GM23248 (cell line): ENCODE measurements around the gene ETV5. TPM values are rescaled to one million over a fixed set of nuclear protein-coding genes. Genes with fewer than 3 reads are reported as not detected.

Experiments
- DNase-seq: peaks from one replicate; pipeline ENCODE4 v3.0.0-alpha.2; 2015
- H2AFZ ChIP-seq: fragments of 200-600 bp; sonication (generic); 2 replicates; pipeline ENCODE4 v1.6.1; 2016; ENCODE audit warnings: antibody characterized with exemption
- H3F3A ChIP-seq: fragments of 200-600 bp; sonication (generic); 2 replicates; pipeline ENCODE4 v1.6.1; 2016; ENCODE audit warnings: mild to moderate bottlenecking, antibody characterized with exemption, mixed run types; ENCODE audit not compliant: insufficient read depth
- H3K27ac ChIP-seq: fragments of 200-600 bp; sonication (generic); 2 replicates; pipeline ENCODE4 v1.5.1; 2016; ENCODE audit warnings: mild to moderate bottlenecking
- H3K27me3 ChIP-seq: fragments of 200-600 bp; sonication (generic); replicated peaks from 2 replicates; pipeline ENCODE4 v1.6.1; 2016; ENCODE audit warnings: mild to moderate bottlenecking; ENCODE audit not compliant: insufficient read depth
- H3K36me3 ChIP-seq: fragments of 200-600 bp; sonication (generic); 2 replicates; pipeline ENCODE4 v1.6.1; 2016; ENCODE audit warnings: low read depth, mild to moderate bottlenecking
- H3K4me1 ChIP-seq: fragments of 200-600 bp; sonication (generic); 2 replicates; pipeline ENCODE4 v1.6.1; 2016; ENCODE audit warnings: mild to moderate bottlenecking; ENCODE audit not compliant: insufficient read depth
- H3K4me2 ChIP-seq: fragments of 200-600 bp; sonication (generic); one replicate; pipeline ENCODE4 v1.6.1; 2016; ENCODE audit warnings: mild to moderate bottlenecking; ENCODE audit not compliant: unreplicated experiment
- H3K4me3 ChIP-seq: fragments of 200-600 bp; sonication (generic); 2 replicates; pipeline ENCODE4 v1.5.1; 2016; ENCODE audit warnings: mild to moderate bottlenecking
- H3K79me2 ChIP-seq: fragments of 200-600 bp; sonication (generic); 2 replicates; pipeline ENCODE4 v1.6.1; 2016; ENCODE audit warnings: mild to moderate bottlenecking; ENCODE audit not compliant: insufficient read depth
- H3K9ac ChIP-seq: fragments of 200-600 bp; sonication (generic); 2 replicates; pipeline ENCODE4 v1.6.1; 2016; ENCODE audit warnings: mild to moderate bottlenecking
- H3K9me2 ChIP-seq: fragments of 200-600 bp; sonication (generic); 2 replicates; pipeline ENCODE4 v1.6.1; 2016; ENCODE audit warnings: mixed run types, mild to moderate bottlenecking, moderate library complexity; ENCODE audit not compliant: insufficient read depth
- H3K9me3 ChIP-seq: fragments of 200-600 bp; sonication (generic); one replicate; pipeline ENCODE4 v1.6.1; 2017; ENCODE audit warnings: low read depth
- H4K20me1 ChIP-seq: fragments of 200-600 bp; sonication (generic); 2 replicates; pipeline ENCODE4 v1.6.0; 2016; ENCODE audit not compliant: insufficient read depth
- EZH2 ChIP-seq: fragments of 200-600 bp; sonication (generic); IDR thresholded peaks from 2 replicates; pipeline ENCODE4 v1.6.1; 2018; ENCODE audit warnings: antibody characterized with exemption, mild to moderate bottlenecking; ENCODE audit not compliant: insufficient read depth, poor library complexity, severe bottlenecking
- EZH2phosphoT487 ChIP-seq: fragments of 200-600 bp; sonication (generic); IDR thresholded peaks from 2 replicates; pipeline ENCODE4 v1.6.1; 2018; ENCODE audit warnings: antibody characterized with exemption, moderate library complexity, mild to moderate bottlenecking, low read depth; ENCODE audit not compliant: insufficient read depth
- WGBS, 2 experiments: methylation state at CpG; one replicate each; pipeline ENCODE4 v1.1.6; 2015 to 2017; ENCODE audit warnings: low lambda C conversion rate in 2 of 2, low coverage in 1 of 2; ENCODE audit errors: missing lambda C conversion rate in 2 of 2; 5-methylcytosine and 5-hydroxymethylcytosine counted together
- in situ Hi-C: fragments of 300-500 bp; cut with MboI; formaldehyde crosslinking; loops from 2 replicates; pipeline ENCODE4 v1.15.0; 2020
- polyA plus RNA-seq: library from polyadenylated mRNA; unstranded; fragments of >200 nt; fragmentation: Nextera tagmentation; extraction: Ambion mirVana; gene quantifications from 2 replicates; pipeline ENCODE4 v1.2.1, GENCODE V29; 2016
- total RNA-seq: library from RNA; depleted of rRNA; stranded (reverse); fragments of >200 nt; shearing (Covaris generic); gene quantifications from 2 replicates; pipeline ENCODE4 v1.2.3, GENCODE V29; 2014

Gene ETV5
- total and polyA plus RNA-seq, 2 experiments from 2014 or later = 44.0 to 47.5 TPM

DNA sequence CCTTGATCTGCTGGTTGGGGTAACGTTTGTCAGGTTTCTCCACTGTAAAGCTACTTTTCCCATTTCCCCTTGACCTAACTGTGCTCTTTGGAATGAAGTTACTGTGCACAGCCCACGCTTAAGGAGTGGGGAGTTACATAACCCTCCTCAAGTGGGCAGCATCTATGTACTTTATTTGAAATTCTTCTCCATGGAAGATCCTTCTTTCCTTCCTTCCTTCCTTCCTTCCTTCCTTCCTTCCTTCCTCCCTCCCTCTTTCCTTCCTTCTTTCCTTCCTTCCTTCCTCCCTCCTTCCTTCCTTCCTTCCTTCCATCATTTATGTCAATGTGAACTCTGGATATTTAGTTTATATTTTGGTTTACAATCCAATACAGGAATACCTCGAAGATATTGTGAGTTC, 94.0 kb downstream of the ETV5 start:
- DNase-seq = no peak
- Histone ChIP-seq H3K79me2 (no peaks in the 10 kb centered on the region), H3K36me3 (no peaks in the 10 kb centered on the region), H3K9me2 (no peaks in the 10 kb centered on the region), H4K20me1 (no peaks in the 10 kb centered on the region), H3F3A (no peaks in the 10 kb centered on the region), H3K4me2 (no peak overlapping the region), H3K9ac (no peak overlapping the region), H3K4me3 (no peak overlapping the region), H3K27me3 (peaks cover 16% of the 10 kb centered on the region; the same call in 1 of the 2 replicates), H3K27ac (no peak overlapping the region), H3K4me1 (no peaks in the 10 kb centered on the region), H3K9me3 (no peaks in the 10 kb centered on the region), H2AFZ (no peak overlapping the region)
- in situ Hi-C loops = no loop called here
- TF ChIP-seq EZH2 (no peak), EZH2phosphoT487 (no peak)
- 52 to 62% methylated on average over 3 of the region's 3 CpGs for WGBS, 2 experiments

DNA sequence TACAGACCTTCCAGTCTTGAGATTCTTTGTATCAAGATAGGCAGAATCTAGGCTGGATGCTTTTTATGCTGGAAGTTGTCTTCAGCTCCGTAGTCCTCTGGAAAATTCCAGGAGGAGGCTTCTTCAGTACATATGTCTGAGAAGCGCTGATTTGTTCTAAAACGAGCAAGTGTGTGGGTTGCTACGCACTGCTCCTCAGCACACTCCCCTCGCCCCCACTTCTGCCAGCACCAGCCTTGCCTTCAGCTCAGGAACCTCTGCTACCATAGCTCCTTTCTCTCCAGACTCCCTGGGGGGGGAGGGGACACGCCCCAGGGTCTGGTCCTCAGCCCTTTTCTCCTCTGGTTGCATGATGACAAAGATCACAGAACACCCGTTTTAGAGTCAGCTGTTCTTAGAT, 95.6 kb downstream of the ETV5 start:
- no peak for TF ChIP-seq EZH2
- no peak for TF ChIP-seq EZH2phosphoT487
- Histone ChIP-seq H3K27ac (no peak overlapping the region), H3K9me3 (no peaks in the 10 kb centered on the region)

GRCh38 chr3:186012137-186012536, 96.8 kb downstream of the ETV5 start:
- peaks cover 19% of the 10 kb centered on the region; the same call in 1 of the 2 replicates for H3K27me3 ChIP-seq
- H2AFZ ChIP-seq = no peak overlapping the region
- no peaks in the 10 kb centered on the region for H3K79me2 ChIP-seq
- H3K27ac ChIP-seq = no peak overlapping the region
- no peaks in the 10 kb centered on the region for H3K36me3 ChIP-seq
- TF ChIP-seq EZH2phosphoT487 (no peak), EZH2 (no peak)
- no peak overlapping the region for H3K4me3 ChIP-seq
- DNase-seq = no peak
- H3K4me2 ChIP-seq = no peak overlapping the region
- no peak overlapping the region for H3K9ac ChIP-seq
- no peaks in the 10 kb centered on the region for H3K9me2 ChIP-seq
- no peaks in the 10 kb centered on the region for H3K9me3 ChIP-seq
- 78 to 79% methylated on average over 4 of the region's 4 CpGs for WGBS, 2 experiments
- H3K4me1 ChIP-seq = no peaks in the 10 kb centered on the region
- H3F3A ChIP-seq = no peaks in the 10 kb centered on the region
- H4K20me1 ChIP-seq = no peaks in the 10 kb centered on the region
- in situ Hi-C loops = no loop called here

More for the DNA sequence above, 95.6 kb downstream of the ETV5 start:
- Histone ChIP-seq H3K4me2 (no peak overlapping the region), H3K79me2 (no peaks in the 10 kb centered on the region), H4K20me1 (no peaks in the 10 kb centered on the region), H3K9me2 (no peaks in the 10 kb centered on the region), H3K4me3 (no peak overlapping the region), H3K36me3 (no peaks in the 10 kb centered on the region), H2AFZ (no peak overlapping the region), H3F3A (no peaks in the 10 kb centered on the region), H3K27me3 (peaks cover 16% of the 10 kb centered on the region; the same call in 1 of the 2 replicates), H3K9ac (no peak overlapping the region), H3K4me1 (no peaks in the 10 kb centered on the region)
- no peak for DNase-seq
- WGBS, 2 experiments = 48 to 52% methylated on average over 7 of the region's 7 CpGs
- in situ Hi-C loops = no loop called here

DNA sequence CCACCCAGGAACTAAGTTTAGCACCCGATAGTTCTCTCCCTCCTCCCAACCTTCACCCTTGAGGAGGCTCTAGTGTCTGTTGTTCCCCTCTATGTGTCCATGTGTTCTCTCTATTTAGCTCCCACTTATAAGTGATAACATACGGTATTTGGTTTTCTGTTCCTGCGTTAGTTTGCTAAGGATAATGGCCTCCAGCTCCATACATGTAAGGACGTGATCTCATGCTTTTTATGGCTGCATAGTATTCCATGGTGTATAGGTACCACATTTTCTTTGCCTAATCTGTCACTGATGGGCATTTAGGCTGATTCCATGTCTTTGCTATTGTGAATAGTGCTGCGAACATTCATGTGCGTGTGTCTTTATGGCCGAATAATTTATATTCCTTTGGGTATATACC, 104.2 kb downstream of the ETV5 start:
- no peak overlapping the region for H3K9ac ChIP-seq
- H3K79me2 ChIP-seq = no peaks in the 10 kb centered on the region
- no peaks in the 10 kb centered on the region for H3K4me1 ChIP-seq
- no peak overlapping the region for H2AFZ ChIP-seq
- H3K9me3 ChIP-seq = no peaks in the 10 kb centered on the region
- H3K4me3 ChIP-seq = no peak overlapping the region
- 0 out of 2 replicates have a peak, but pooled peaks cover 3% of the 10 kb centered on the region for H3K27me3 ChIP-seq
- H3F3A ChIP-seq = no peaks in the 10 kb centered on the region
- H3K9me2 ChIP-seq = no peaks in the 10 kb centered on the region
- TF ChIP-seq EZH2phosphoT487 (no peak), EZH2 (no peak)
- no peak overlapping the region for H3K27ac ChIP-seq
- DNase-seq = no peak
- in situ Hi-C loops = no loop called here
- no peaks in the 10 kb centered on the region for H3K36me3 ChIP-seq
- no peaks in the 10 kb centered on the region for H4K20me1 ChIP-seq
- WGBS, 2 experiments = 53 to 59% methylated on average over 7 of the region's 7 CpGs
- H3K4me2 ChIP-seq = no peak overlapping the region

GRCh38 chr3:186004209-186004608, 104.7 kb downstream of the ETV5 start:
- in situ Hi-C loops = no loop called here
- TF ChIP-seq EZH2 (no peak), EZH2phosphoT487 (no peak)
- Histone ChIP-seq H3K79me2 (no peaks in the 10 kb centered on the region), H3K27me3 (0 out of 2 replicates have a peak, but pooled peaks cover 3% of the 10 kb centered on the region), H3K36me3 (no peaks in the 10 kb centered on the region), H3K4me2 (no peak overlapping the region), H4K20me1 (no peaks in the 10 kb centered on the region), H3K27ac (no peak overlapping the region), H3K9ac (no peak overlapping the region), H3K4me3 (no peak overlapping the region), H3F3A (no peaks in the 10 kb centered on the region), H3K4me1 (no peaks in the 10 kb centered on the region), H2AFZ (no peak overlapping the region), H3K9me3 (no peaks in the 10 kb centered on the region), H3K9me2 (no peaks in the 10 kb centered on the region)
- no peak for DNase-seq
- 27 to 34% methylated on average over 3 of the region's 3 CpGs for WGBS, 2 experiments
